Measurements from ENCODE around the gene MYT1.

DNA sequence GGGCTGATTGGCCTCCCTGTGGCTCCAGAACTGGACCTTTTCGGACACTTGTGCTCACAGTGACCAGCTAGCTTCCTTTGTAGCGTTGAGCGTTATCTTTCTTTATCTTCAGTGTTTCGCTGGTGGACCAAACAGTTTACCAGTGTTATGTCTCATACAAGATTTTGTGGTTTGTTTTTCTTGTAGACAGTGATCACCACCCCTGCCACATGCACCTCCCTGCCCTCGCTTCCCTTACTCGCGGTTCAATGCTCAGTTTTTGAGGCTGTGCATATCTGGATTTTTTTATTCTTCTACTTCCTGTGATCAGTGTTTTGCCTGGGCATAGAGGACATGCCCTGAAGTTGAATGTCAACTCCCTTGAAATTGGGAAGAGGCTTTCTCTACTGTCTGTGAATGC, 16.4 kb downstream of the MYT1 start:
- TF ChIP-seq KDM1A (IDR thresholded peaks at IDR 0.05; ENCODE audit: borderline replicate concordance, low read length) (no peak), POLR2AphosphoS5 (IDR thresholded peaks at IDR 0.05; ENCODE audit: low read depth, low read length) (no peak), JUN (IDR thresholded peaks at IDR 0.05; ENCODE audit: low read depth, low read length) (no peak), SP1 (IDR thresholded peaks at IDR 0.05; ENCODE audit: low read depth, low read length) (no peak), CBX8 (IDR thresholded peaks at IDR 0.05; ENCODE audit: borderline replicate concordance, low read depth, low read length) (no peak), EZH2 (IDR thresholded peaks at IDR 0.05; ENCODE audit: low read depth, low read length, severe bottlenecking) (no peak), SUZ12 (IDR thresholded peaks at IDR 0.05; ENCODE audit: low read length) (no peak), CBX5 (IDR thresholded peaks at IDR 0.05; ENCODE audit: low read depth, low read length) (no peak), POLR2A (IDR thresholded peaks at IDR 0.05; ENCODE audit: control extremely low read depth in 1 of 2, low read depth in 2 of 2, low read length in 2 of 2) (no peak), TAF1 (IDR thresholded peaks at IDR 0.05; ENCODE audit: low read depth, low read length) (no peak), JUND (IDR thresholded peaks at IDR 0.05; ENCODE audit: low read length) (no peak), TEAD4 (IDR thresholded peaks at IDR 0.05; ENCODE audit: low read depth, low read length) (no peak)
- TF ChIP-seq, protein P1, sequence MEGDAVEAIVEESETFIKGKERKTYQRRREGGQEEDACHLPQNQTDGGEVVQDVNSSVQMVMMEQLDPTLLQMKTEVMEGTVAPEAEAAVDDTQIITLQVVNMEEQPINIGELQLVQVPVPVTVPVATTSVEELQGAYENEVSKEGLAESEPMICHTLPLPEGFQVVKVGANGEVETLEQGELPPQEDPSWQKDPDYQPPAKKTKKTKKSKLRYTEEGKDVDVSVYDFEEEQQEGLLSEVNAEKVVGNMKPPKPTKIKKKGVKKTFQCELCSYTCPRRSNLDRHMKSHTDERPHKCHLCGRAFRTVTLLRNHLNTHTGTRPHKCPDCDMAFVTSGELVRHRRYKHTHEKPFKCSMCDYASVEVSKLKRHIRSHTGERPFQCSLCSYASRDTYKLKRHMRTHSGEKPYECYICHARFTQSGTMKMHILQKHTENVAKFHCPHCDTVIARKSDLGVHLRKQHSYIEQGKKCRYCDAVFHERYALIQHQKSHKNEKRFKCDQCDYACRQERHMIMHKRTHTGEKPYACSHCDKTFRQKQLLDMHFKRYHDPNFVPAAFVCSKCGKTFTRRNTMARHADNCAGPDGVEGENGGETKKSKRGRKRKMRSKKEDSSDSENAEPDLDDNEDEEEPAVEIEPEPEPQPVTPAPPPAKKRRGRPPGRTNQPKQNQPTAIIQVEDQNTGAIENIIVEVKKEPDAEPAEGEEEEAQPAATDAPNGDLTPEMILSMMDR (IDR thresholded peaks at IDR 0.05; ENCODE audit: control extremely low read depth in 1 of 3, insufficient read depth in 1 of 3, low read depth in 1 of 3, low read length in 3 of 3), result no peak
- TF ChIP-seq, protein P2, sequence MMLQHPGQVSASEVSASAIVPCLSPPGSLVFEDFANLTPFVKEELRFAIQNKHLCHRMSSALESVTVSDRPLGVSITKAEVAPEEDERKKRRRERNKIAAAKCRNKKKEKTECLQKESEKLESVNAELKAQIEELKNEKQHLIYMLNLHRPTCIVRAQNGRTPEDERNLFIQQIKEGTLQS (IDR thresholded peaks at IDR 0.05; ENCODE audit: insufficient read depth, low read depth, low read length), result no peak

All from H1 (cell line).